A549 (cell line): Measurements from ENCODE around the gene AAK1.

Experiments used
- CEBPB ChIP-seq, 2 experiments: fragments of >200 bp in 1 of 2; sonication (Bioruptor Twin) in 1 of 2; formaldehyde crosslinking in 1 of 2; IDR thresholded peaks; 2 replicates each; pipeline ENCODE4 v1.6.1; 2012 to 2016
- CTCF ChIP-seq: fragments of >200 bp; sonication (Bioruptor Twin); formaldehyde crosslinking; IDR thresholded peaks from 3 replicates; pipeline ENCODE4 v1.5.1; 2016
- EP300 ChIP-seq, 2 experiments: fragments of >200 bp; sonication (Bioruptor Twin); formaldehyde crosslinking; IDR thresholded peaks; 2 replicates in 1 of 2; 3 replicates in 1 of 2; pipeline ENCODE4 v1.6.1; 2016 to 2017
- GATA3 ChIP-seq: IDR thresholded peaks from 2 replicates; pipeline ENCODE4 v1.6.1; 2012; ENCODE audit warnings: borderline replicate concordance
- KDM1A ChIP-seq: fragments of 200-600 bp; sonication (generic); IDR thresholded peaks from 2 replicates; pipeline ENCODE4 v1.6.1; 2016; ENCODE audit warnings: low read depth, mild to moderate bottlenecking
- NPAS2 ChIP-seq: fragments of 250-450 bp; sonication (Bioruptor Pico); IDR thresholded peaks from 2 replicates; pipeline ENCODE4 v1.8.0; 2022; ENCODE audit warnings: mild to moderate bottlenecking, moderate library complexity, borderline replicate concordance
- POLR2A ChIP-seq: IDR thresholded peaks from 2 replicates; pipeline ENCODE4 v1.6.1; 2012; ENCODE audit warnings: mild to moderate bottlenecking, low read length
- RAD21 ChIP-seq, 2 experiments: fragments of >200 bp in 1 of 2; sonication (Bioruptor Twin) in 1 of 2; formaldehyde crosslinking in 1 of 2; IDR thresholded peaks in 1 of 2; conservative IDR thresholded peaks in 1 of 2; 2 replicates in 1 of 2; 3 replicates in 1 of 2; pipeline ENCODE4 v1.6.1; 2012 to 2018; ENCODE audit warnings: inconsistent platforms in 1 of 2
- RNF2 ChIP-seq: fragments of 200-600 bp; sonication (generic); IDR thresholded peaks from 2 replicates; pipeline ENCODE4 v1.6.1; 2016; ENCODE audit warnings: low read depth, mild to moderate bottlenecking, antibody characterized with exemption, moderate library complexity, borderline replicate concordance
- SMC3 ChIP-seq: fragments of >200 bp; sonication (Bioruptor Twin); formaldehyde crosslinking; IDR thresholded peaks from 3 replicates; pipeline ENCODE4 v1.6.1; 2018; ENCODE audit warnings: inconsistent platforms

- no peak for TF ChIP-seq SMC3
- no peak for TF ChIP-seq POLR2A
- TF ChIP-seq CTCF = no peak
- no peak for TF ChIP-seq KDM1A
- TF ChIP-seq RNF2 = no peak
- TF ChIP-seq GATA3 = no peak
- TF ChIP-seq EP300 (IDR thresholded peaks at IDR 0.05) = no peak
- TF ChIP-seq NPAS2 = no peak
- TF ChIP-seq RAD21 (conservative IDR thresholded peaks at IDR 0.05 in 1 of 2, IDR thresholded peaks at IDR 0.05 in 1 of 2) = no peak
- TF ChIP-seq CEBPB (IDR thresholded peaks at IDR 0.05) = no peak
These were observed 3.2 kb upstream of the AAK1 start for GRCh38 chr2:69646714-69647113.
